Measurements from ENCODE around the gene IVL.

Gene IVL

GRCh38 chr1:152879559-152880198 is 28.7 kb upstream of the IVL start:
- H3K4me3 ChIP-seq (ENCODE audit: low read length): no peak overlapping the region
- no peak overlapping the region for H2AFZ ChIP-seq (ENCODE audit: low read depth, low read length)
- no peaks in the 10 kb centered on the region for H3K36me3 ChIP-seq (ENCODE audit: insufficient read depth, low read length)
- no peaks in the 10 kb centered on the region for H3K9me3 ChIP-seq (ENCODE audit: low read length)
- H3K27me3 ChIP-seq (ENCODE audit: insufficient read depth, low read length): no peaks in the 10 kb centered on the region
- H3K4me1 ChIP-seq (ENCODE audit: insufficient read depth, low read length): no peaks in the 10 kb centered on the region

GRCh38 chr1:152880316-152880715 is 28.0 kb upstream of the IVL start:
- no peaks in the 10 kb centered on the region for H3K27me3 ChIP-seq (ENCODE audit: insufficient read depth, low read length)
- H2AFZ ChIP-seq (ENCODE audit: low read depth, low read length): no peak overlapping the region
- no peak overlapping the region for H3K4me3 ChIP-seq (ENCODE audit: low read length)
- H3K36me3 ChIP-seq (ENCODE audit: insufficient read depth, low read length): no peaks in the 10 kb centered on the region
- H3K9me3 ChIP-seq (ENCODE audit: low read length): no peaks in the 10 kb centered on the region
- H3K4me1 ChIP-seq (ENCODE audit: insufficient read depth, low read length): no peaks in the 10 kb centered on the region

GRCh38 chr1:152880907-152881306 is 27.4 kb upstream of the IVL start:
- Histone ChIP-seq H3K4me3 (ENCODE audit: low read length) (no peak overlapping the region), H3K36me3 (ENCODE audit: insufficient read depth, low read length) (no peaks in the 10 kb centered on the region), H3K9me3 (ENCODE audit: low read length) (no peaks in the 10 kb centered on the region), H2AFZ (ENCODE audit: low read depth, low read length) (no peak overlapping the region), H3K4me1 (ENCODE audit: insufficient read depth, low read length) (no peaks in the 10 kb centered on the region), H3K27me3 (ENCODE audit: insufficient read depth, low read length) (no peaks in the 10 kb centered on the region)

DNA sequence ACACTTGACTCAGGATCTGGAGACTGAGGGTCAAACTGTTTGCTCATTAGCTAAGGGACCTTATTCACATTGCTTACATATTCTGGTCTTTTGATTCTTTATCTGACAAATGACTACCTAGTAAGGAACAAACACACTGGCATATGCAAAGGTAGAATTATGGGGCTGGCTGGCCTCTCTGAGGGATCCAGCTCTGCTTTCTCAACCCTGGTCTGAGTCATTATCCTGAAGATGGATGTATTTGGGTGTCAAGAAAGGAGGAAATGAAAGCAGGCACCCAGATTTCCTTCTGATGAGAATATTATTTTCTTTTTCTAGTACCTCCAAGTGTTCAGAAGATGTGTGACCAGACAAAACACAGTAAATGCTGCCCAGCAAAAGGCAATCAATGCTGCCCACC is 24.3 kb upstream of the IVL start:
- no peak overlapping the region for H2AFZ ChIP-seq (ENCODE audit: low read depth, low read length)
- no peaks in the 10 kb centered on the region for H3K4me1 ChIP-seq (ENCODE audit: insufficient read depth, low read length)
- H3K9me3 ChIP-seq (ENCODE audit: low read length): no peaks in the 10 kb centered on the region
- H3K4me3 ChIP-seq (ENCODE audit: low read length): no peak overlapping the region
- H3K27me3 ChIP-seq (ENCODE audit: insufficient read depth, low read length): no peaks in the 10 kb centered on the region
- no peaks in the 10 kb centered on the region for H3K36me3 ChIP-seq (ENCODE audit: insufficient read depth, low read length)

DNA sequence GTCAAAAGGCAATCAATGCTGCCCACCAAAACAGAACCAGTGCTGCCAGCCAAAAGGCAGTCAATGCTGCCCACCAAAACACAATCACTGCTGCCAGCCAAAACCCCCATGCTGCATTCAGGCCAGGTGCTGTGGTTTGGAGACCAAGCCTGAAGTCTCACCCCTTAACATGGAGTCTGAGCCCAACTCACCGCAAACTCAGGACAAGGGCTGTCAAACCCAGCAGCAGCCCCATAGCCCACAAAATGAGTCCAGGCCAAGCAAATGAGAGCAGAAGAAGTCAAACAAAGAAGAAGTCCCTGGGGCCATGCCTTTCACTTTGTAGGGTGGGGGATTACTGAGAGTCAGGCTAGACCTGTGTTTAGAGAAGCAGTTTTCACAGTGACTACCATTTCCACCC is 23.8 kb upstream of the IVL start:
- no peaks in the 10 kb centered on the region for H3K27me3 ChIP-seq (ENCODE audit: insufficient read depth, low read length)
- no peaks in the 10 kb centered on the region for H3K4me1 ChIP-seq (ENCODE audit: insufficient read depth, low read length)
- no peak overlapping the region for H3K4me3 ChIP-seq (ENCODE audit: low read length)
- no peak overlapping the region for H2AFZ ChIP-seq (ENCODE audit: low read depth, low read length)
- H3K36me3 ChIP-seq (ENCODE audit: insufficient read depth, low read length): no peaks in the 10 kb centered on the region
- H3K9me3 ChIP-seq (ENCODE audit: low read length): no peaks in the 10 kb centered on the region

DNA sequence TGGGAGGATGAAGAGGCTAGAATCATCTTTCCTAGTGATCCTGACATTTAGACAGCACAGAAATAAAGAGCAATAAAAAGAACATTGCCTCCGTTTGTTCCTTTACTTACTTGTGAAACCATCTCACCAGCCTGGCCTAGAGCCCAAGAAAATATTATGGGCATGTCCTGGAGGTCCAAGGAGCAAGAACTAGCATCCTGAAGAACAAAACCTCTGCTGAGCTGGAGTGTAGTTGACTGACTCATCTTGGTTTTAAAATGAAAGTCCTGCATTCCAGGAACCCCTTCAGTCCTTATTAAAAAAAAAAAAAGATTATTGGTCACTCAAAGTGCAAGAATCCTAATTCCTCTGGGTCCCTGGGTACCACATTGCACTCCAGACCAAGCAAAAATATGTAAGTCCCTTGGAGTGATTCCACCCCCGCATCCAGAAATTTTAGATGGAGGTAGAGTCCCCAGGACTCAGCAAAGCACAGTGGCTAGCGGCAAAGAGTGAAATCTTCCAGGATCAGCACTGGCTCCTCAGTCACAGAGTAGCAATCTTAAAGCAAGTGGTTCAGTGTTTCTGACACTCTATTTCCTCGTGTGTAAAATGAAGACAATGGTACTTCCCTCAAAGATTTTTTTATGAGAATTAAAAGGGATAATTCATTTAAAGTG is 23.3 kb upstream of the IVL start:
- H3K9me3 ChIP-seq (ENCODE audit: low read length): no peaks in the 10 kb centered on the region

DNA sequence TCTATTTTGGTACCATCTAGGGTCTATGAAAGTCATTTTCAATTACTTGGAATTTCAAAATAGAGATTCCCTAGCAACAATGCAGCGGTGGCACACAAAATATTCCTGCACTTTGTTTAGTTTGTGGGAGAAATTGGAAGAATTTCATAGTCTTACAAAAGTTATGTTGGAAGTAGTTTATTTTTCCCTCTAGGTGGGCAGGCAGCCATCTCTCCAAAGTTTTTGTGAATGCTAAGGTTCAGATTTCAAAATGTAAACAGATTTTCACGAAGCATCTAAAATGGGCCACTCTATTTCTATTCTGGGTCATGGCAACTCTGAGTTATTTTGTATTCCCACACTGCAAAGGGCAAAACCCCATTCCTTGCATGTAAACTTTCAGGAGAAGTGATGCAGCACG is 22.3 kb upstream of the IVL start:
- Histone ChIP-seq H2AFZ (ENCODE audit: low read depth, low read length) (no peak overlapping the region), H3K9me3 (ENCODE audit: low read length) (no peaks in the 10 kb centered on the region), H3K4me1 (ENCODE audit: insufficient read depth, low read length) (no peaks in the 10 kb centered on the region), H3K4me3 (ENCODE audit: low read length) (no peak overlapping the region), H3K27me3 (ENCODE audit: insufficient read depth, low read length) (no peaks in the 10 kb centered on the region), H3K36me3 (ENCODE audit: insufficient read depth, low read length) (no peaks in the 10 kb centered on the region)

More for the DNA sequence above, 23.3 kb upstream of the IVL start:
- H3K27me3 ChIP-seq (ENCODE audit: insufficient read depth, low read length): no peaks in the 10 kb centered on the region
- H3K36me3 ChIP-seq (ENCODE audit: insufficient read depth, low read length): no peaks in the 10 kb centered on the region
- no peaks in the 10 kb centered on the region for H3K4me1 ChIP-seq (ENCODE audit: insufficient read depth, low read length)
- H2AFZ ChIP-seq (ENCODE audit: low read depth, low read length): no peak overlapping the region
- H3K4me3 ChIP-seq (ENCODE audit: low read length): no peak overlapping the region

GRCh38 chr1:152886758-152887409 is 21.5 kb upstream of the IVL start:
- H3K27me3 ChIP-seq (ENCODE audit: insufficient read depth, low read length): no peaks in the 10 kb centered on the region
- no peaks in the 10 kb centered on the region for H3K36me3 ChIP-seq (ENCODE audit: insufficient read depth, low read length)
- H2AFZ ChIP-seq (ENCODE audit: low read depth, low read length): no peak overlapping the region
- no peaks in the 10 kb centered on the region for H3K4me1 ChIP-seq (ENCODE audit: insufficient read depth, low read length)
- no peaks in the 10 kb centered on the region for H3K9me3 ChIP-seq (ENCODE audit: low read length)
- H3K4me3 ChIP-seq (ENCODE audit: low read length): no peak overlapping the region

DNA sequence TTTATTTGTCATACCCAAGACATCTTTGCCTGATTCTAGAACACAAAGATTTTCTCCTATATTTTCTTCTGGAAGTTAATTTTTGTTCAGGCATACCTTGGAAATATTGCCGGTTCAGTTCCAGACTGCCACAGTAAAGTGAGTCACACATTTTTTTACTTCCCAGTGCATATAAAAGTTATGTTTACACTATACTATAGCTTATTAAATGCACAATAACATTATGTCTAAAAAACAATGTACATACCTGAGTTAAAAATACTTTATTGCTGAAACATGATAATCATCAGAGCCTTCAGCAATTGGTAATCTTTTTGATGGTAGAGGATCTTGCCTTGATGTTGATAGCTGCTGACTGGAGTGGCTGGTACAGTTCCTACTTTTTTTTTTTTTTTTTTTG is 20.2 kb upstream of the IVL start:
- H3K27me3 ChIP-seq (ENCODE audit: insufficient read depth, low read length): no peaks in the 10 kb centered on the region
- H3K4me1 ChIP-seq (ENCODE audit: insufficient read depth, low read length): no peaks in the 10 kb centered on the region
- no peak overlapping the region for H3K4me3 ChIP-seq (ENCODE audit: low read length)
- no peaks in the 10 kb centered on the region for H3K36me3 ChIP-seq (ENCODE audit: insufficient read depth, low read length)
- H3K9me3 ChIP-seq (ENCODE audit: low read length): no peaks in the 10 kb centered on the region
- no peak overlapping the region for H2AFZ ChIP-seq (ENCODE audit: low read depth, low read length)

- H3K9me3 ChIP-seq (ENCODE audit: low read length): no peaks in the 10 kb centered on the region
- H3K36me3 ChIP-seq (ENCODE audit: insufficient read depth, low read length): no peaks in the 10 kb centered on the region
- H2AFZ ChIP-seq (ENCODE audit: low read depth, low read length): no peak overlapping the region
- no peaks in the 10 kb centered on the region for H3K27me3 ChIP-seq (ENCODE audit: insufficient read depth, low read length)
- no peak overlapping the region for H3K4me3 ChIP-seq (ENCODE audit: low read length)
- no peaks in the 10 kb centered on the region for H3K4me1 ChIP-seq (ENCODE audit: insufficient read depth, low read length)
Observed at GRCh38 chr1:152899027-152899426, 9.3 kb upstream of the IVL start.

DNA sequence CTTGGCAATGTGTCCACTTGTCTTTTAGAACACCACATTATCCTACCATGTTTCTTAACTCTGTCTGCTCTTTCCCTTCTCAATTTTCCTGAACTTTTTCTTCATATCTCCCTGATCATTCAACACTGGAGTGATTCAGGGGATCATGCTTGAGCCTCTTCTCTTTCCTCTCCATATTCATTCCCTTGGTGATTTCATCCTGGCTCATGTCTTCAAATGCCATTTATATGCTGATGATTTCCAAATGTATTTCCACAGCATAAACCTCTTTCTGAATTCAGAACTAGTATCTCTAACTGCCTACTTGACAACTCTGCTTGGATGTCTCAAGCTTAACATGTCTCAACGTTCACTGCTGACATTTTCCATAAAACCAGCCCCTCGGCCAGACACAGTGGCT is 8.5 kb upstream of the IVL start:
- H3K4me3 ChIP-seq (ENCODE audit: low read length): no peak overlapping the region
- no peaks in the 10 kb centered on the region for H3K9me3 ChIP-seq (ENCODE audit: low read length)
- no peak overlapping the region for H2AFZ ChIP-seq (ENCODE audit: low read depth, low read length)
- no peaks in the 10 kb centered on the region for H3K27me3 ChIP-seq (ENCODE audit: insufficient read depth, low read length)
- no peaks in the 10 kb centered on the region for H3K36me3 ChIP-seq (ENCODE audit: insufficient read depth, low read length)
- H3K4me1 ChIP-seq (ENCODE audit: insufficient read depth, low read length): no peaks in the 10 kb centered on the region

DNA sequence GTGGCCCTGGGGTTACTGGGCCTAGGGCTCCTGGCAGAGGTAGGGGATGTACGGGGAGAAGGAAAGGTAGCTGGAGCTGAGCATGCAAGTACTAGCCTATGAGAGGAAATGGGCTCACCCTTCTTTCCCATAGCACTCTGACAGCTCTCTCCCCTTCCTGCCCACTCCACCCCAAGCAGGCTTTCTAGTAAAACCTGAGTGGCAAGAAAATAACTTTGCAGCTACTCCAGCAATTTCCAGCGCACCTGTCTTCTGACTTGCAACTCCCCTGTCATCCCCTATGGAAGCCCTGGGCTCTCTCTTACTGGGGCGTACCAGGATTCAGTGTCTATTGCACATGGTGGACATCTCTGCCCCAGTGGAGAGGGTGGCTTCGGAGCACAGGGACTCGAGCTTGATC is 6.7 kb upstream of the IVL start:
- Histone ChIP-seq H3K36me3 (ENCODE audit: insufficient read depth, low read length) (no peaks in the 10 kb centered on the region), H3K9me3 (ENCODE audit: low read length) (no peaks in the 10 kb centered on the region), H3K27me3 (ENCODE audit: insufficient read depth, low read length) (no peaks in the 10 kb centered on the region), H3K4me1 (ENCODE audit: insufficient read depth, low read length) (no peaks in the 10 kb centered on the region), H2AFZ (ENCODE audit: low read depth, low read length) (no peak overlapping the region), H3K4me3 (ENCODE audit: low read length) (no peak overlapping the region)

DNA sequence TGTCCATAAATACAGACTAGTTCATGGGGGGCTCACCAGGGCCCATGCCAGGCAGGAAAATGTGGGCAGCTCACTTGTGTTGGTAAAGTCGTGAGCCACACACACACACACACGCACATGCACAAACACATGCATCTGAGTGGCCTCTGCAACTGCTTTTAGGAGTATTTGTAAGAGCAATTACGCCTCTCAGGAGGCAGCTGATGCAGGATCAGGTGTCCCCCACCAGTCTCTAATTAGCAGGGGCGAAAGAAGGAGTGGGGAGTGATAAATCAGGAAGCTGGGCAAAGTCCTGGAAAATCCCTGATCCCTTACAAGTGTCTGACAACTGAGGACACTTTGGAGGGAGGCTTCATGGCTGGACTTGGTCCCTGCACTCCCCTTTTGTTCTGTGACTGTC is 5.7 kb upstream of the IVL start:
- Histone ChIP-seq H3K36me3 (ENCODE audit: insufficient read depth, low read length) (no peaks in the 10 kb centered on the region), H3K4me1 (ENCODE audit: insufficient read depth, low read length) (no peaks in the 10 kb centered on the region), H3K27me3 (ENCODE audit: insufficient read depth, low read length) (no peaks in the 10 kb centered on the region), H2AFZ (ENCODE audit: low read depth, low read length) (no peak overlapping the region), H3K4me3 (ENCODE audit: low read length) (no peak overlapping the region), H3K9me3 (ENCODE audit: low read length) (no peaks in the 10 kb centered on the region)

Data from neuron (in vitro differentiated cells).